HG03108 (cell line): Measurements from ENCODE around the gene PEX16.

Experiments used
- ATAC-seq: cut with Tn5 transposase; IDR thresholded peaks from one replicate; pipeline ENCODE4 v1.9.1; 2021; ENCODE audit warnings: moderate library complexity; ENCODE audit not compliant: unreplicated experiment

The PEX16 gene

GRCh38 chr11:45899448-45900174 is 18.1 kb downstream of the PEX16 start:
- no peak for ATAC-seq

- ATAC-seq, result no peak
Measured at GRCh38 chr11:45899086-45899447, 18.6 kb downstream of the PEX16 start.

GRCh38 chr11:45897556-45897955 is 20.1 kb downstream of the PEX16 start:
- ATAC-seq, result no peak

GRCh38 chr11:45896422-45896984 is 21.2 kb downstream of the PEX16 start:
- ATAC-seq, result no peak

- no peak for ATAC-seq
Measured at GRCh38 chr11:45895553-45896259, 22.0 kb downstream of the PEX16 start.

GRCh38 chr11:45894555-45895247 is 23.0 kb downstream of the PEX16 start:
- ATAC-seq, result no peak

GRCh38 chr11:45892856-45893255 is 24.8 kb downstream of the PEX16 start:
- ATAC-seq, result no peak

GRCh38 chr11:45890886-45891550 is 26.7 kb downstream of the PEX16 start:
- ATAC-seq, result no peak

GRCh38 chr11:45889966-45890365 is 27.7 kb downstream of the PEX16 start:
- ATAC-seq, result no peak

GRCh38 chr11:45889555-45889954 is 28.1 kb downstream of the PEX16 start:
- ATAC-seq, result no peak

- ATAC-seq, result no peak
Measured at GRCh38 chr11:45887587-45887986, 30.1 kb downstream of the PEX16 start.

- ATAC-seq, result no peak
Measured at GRCh38 chr11:45886816-45887520, 30.7 kb downstream of the PEX16 start.

- no peak for ATAC-seq
Measured at GRCh38 chr11:45885921-45886721, 31.6 kb downstream of the PEX16 start.

GRCh38 chr11:45885274-45885920 is 32.3 kb downstream of the PEX16 start, which contains the start of gene MAPK8IP1:
Gene MAPK8IP1, plus strand, starts transcription at chr11:45885651. Its CDS starts 170 bp downstream, at chr11:45885821.
- peak; percentile 50 for ATAC-seq

- ATAC-seq, result no peak
Measured at GRCh38 chr11:45884596-45885185, 33.0 kb downstream of the PEX16 start.

GRCh38 chr11:45881708-45882368 is 35.8 kb downstream of the PEX16 start:
- no peak for ATAC-seq

- no peak for ATAC-seq
Measured at GRCh38 chr11:45880772-45881570, 36.7 kb downstream of the PEX16 start.
